PFSK-1 (cell line): Measurements from ENCODE around the gene BFSP2.

Source experiments
- FOXP2 ChIP-seq: optimal IDR thresholded peaks from 2 replicates; pipeline ENCODE3; 2011; ENCODE audit warnings: borderline replicate concordance, control low read depth, inconsistent platforms; ENCODE audit not compliant: insufficient read depth; ENCODE audit errors: extremely low read length, extremely low read depth
- POLR2AphosphoS5 ChIP-seq: IDR thresholded peaks from 2 replicates; pipeline ENCODE4 v1.6.1; 2012; ENCODE audit warnings: low read depth, mild to moderate bottlenecking, control low read depth, low read length, moderate library complexity
- REST ChIP-seq, 2 experiments: IDR thresholded peaks; 2 replicates each; pipeline versions ENCODE4 v1.6.1 to v1.8.0; 2011 to 2012; ENCODE audit warnings: low read depth in 2 of 2, low read length in 2 of 2, control low read depth in 1 of 2, inconsistent platforms in 1 of 2, mild to moderate bottlenecking in 1 of 2, moderate library complexity in 1 of 2; ENCODE audit not compliant: insufficient read depth in 1 of 2
- SIN3A ChIP-seq: IDR thresholded peaks from 2 replicates; pipeline ENCODE4 v1.6.1; 2012; ENCODE audit warnings: mild to moderate bottlenecking, low read length, moderate library complexity, borderline replicate concordance; ENCODE audit not compliant: insufficient read depth
- TAF1 ChIP-seq: IDR thresholded peaks from 2 replicates; pipeline ENCODE4 v1.6.1; 2012; ENCODE audit warnings: low read length, control low read depth, borderline replicate concordance; ENCODE audit not compliant: insufficient read depth

The BFSP2 gene

GRCh38 chr3:133374708-133375402 lies 25.0 kb upstream of the BFSP2 start:
- no peak for TF ChIP-seq TAF1
- no peak for TF ChIP-seq REST (IDR thresholded peaks at IDR 0.05; ENCODE audit: insufficient read depth in 1 of 2, low read depth in 2 of 2, low read length in 2 of 2)
- TF ChIP-seq SIN3A: no peak
- TF ChIP-seq FOXP2: no peak
- TF ChIP-seq POLR2AphosphoS5: no peak

- TF ChIP-seq TAF1: no peak
- TF ChIP-seq SIN3A: no peak
- TF ChIP-seq FOXP2: no peak
- no peak for TF ChIP-seq REST (IDR thresholded peaks at IDR 0.05; ENCODE audit: insufficient read depth in 1 of 2, low read depth in 2 of 2, low read length in 2 of 2)
These were observed 24.5 kb upstream of the BFSP2 start for GRCh38 chr3:133375403-133375745.

GRCh38 chr3:133376810-133377209 lies 23.0 kb upstream of the BFSP2 start:
- TF ChIP-seq POLR2AphosphoS5 (no peak), SIN3A (no peak), REST (IDR thresholded peaks at IDR 0.05; ENCODE audit: insufficient read depth in 1 of 2, low read depth in 2 of 2, low read length in 2 of 2) (no peak), FOXP2 (no peak), TAF1 (no peak)

- TF ChIP-seq POLR2AphosphoS5 (no peak), REST (IDR thresholded peaks at IDR 0.05; ENCODE audit: insufficient read depth in 1 of 2, low read depth in 2 of 2, low read length in 2 of 2) (no peak), FOXP2 (no peak), SIN3A (no peak)
These were observed 22.5 kb upstream of the BFSP2 start for GRCh38 chr3:133377396-133377795.

GRCh38 chr3:133379926-133380325 lies 19.9 kb upstream of the BFSP2 start:
- TF ChIP-seq TAF1 (no peak), REST (IDR thresholded peaks at IDR 0.05; ENCODE audit: insufficient read depth in 1 of 2, low read depth in 2 of 2, low read length in 2 of 2) (no peak), FOXP2 (no peak), POLR2AphosphoS5 (no peak), SIN3A (no peak)
